ENCODE measurements around the gene GNAQ.

- TF ChIP-seq CTCF (IDR thresholded peaks at IDR 0.05; ENCODE audit: low read depth, low read length, missing input control) = no peak
- TF ChIP-seq RAD21 (IDR thresholded peaks at IDR 0.05) = no peak
- TF ChIP-seq SP1 (IDR thresholded peaks at IDR 0.05) = no peak
- TF ChIP-seq REST (IDR thresholded peaks at IDR 0.05) = no peak
- TF ChIP-seq GABPA (IDR thresholded peaks at IDR 0.05 in 1 of 2, conservative IDR thresholded peaks at IDR 0.05 in 1 of 2) = no peak
- TF ChIP-seq JUND (IDR thresholded peaks at IDR 0.05) = no peak
- no peak for TF ChIP-seq EGR1 (IDR thresholded peaks at IDR 0.05; ENCODE audit: low read depth in 2 of 2)
- TF ChIP-seq YY1 (IDR thresholded peaks at IDR 0.05) = no peak
- no peak for TF ChIP-seq ATF3 (IDR thresholded peaks at IDR 0.05)
- no peak for TF ChIP-seq FOXA1 (IDR thresholded peaks at IDR 0.05)
- TF ChIP-seq MAX (IDR thresholded peaks at IDR 0.05) = no peak
- no peak for TF ChIP-seq ZBTB33 (IDR thresholded peaks at IDR 0.05)
- TF ChIP-seq TAF1 (conservative IDR thresholded peaks at IDR 0.05) = no peak
These were observed 213.9 kb downstream of the GNAQ start for GRCh38 chr9:77817590-77818311.
